B cell (primary cell): ENCODE results near the gene ITLN1. TPM values are rescaled to one million over a fixed set of nuclear protein-coding genes. Genes with fewer than 3 reads are reported as not detected.

Experiments
- ATAC-seq: fragments of 200-7000 bp; cut with Tn5 transposase; one replicate; pipeline ENCODE4 v1.10.0; 2021; ENCODE audit warnings: low read depth, mild to moderate bottlenecking, moderate number of reproducible peaks, moderate library complexity
- CTCF ChIA-PET: fragments of 350-600 bp; sonication (Branson Sonifier 250); formaldehyde crosslinking; loops from one replicate; lab custom pipeline; 2021; ENCODE audit warnings: antibody characterized with exemption, inconsistent platforms; lab: Charles Lee
- POLR2A ChIA-PET: fragments of 350-600 bp; sonication (Branson Sonifier 250); formaldehyde crosslinking; loops from one replicate; lab custom pipeline; 2021; ENCODE audit warnings: antibody characterized with exemption; lab: Charles Lee
- DNase-seq: peaks from one replicate; pipeline ENCODE4 v3.0.0; 2013
- H2AFZ ChIP-seq: 2 replicates; pipeline ENCODE4 v1.6.1; 2012; ENCODE audit warnings: mild to moderate bottlenecking, low read depth, low read length; ENCODE audit not compliant: insufficient read depth, poor library complexity, severe bottlenecking
- H3K27ac ChIP-seq, 2 donors: 1 replicate in 1 of 2; 2 replicates in 1 of 2; pipeline ENCODE4 v1.5.1; 2012 to 2013; ENCODE audit warnings: low read length in 2 of 2, mild to moderate bottlenecking in 2 of 2, moderate library complexity in 1 of 2
- H3K27me3 ChIP-seq, 4 experiments: fragments of 200-600 bp in 1 of 4; sonication (generic) in 1 of 4; replicated peaks in 1 of 4; 1 replicate in 2 of 4; 2 replicates in 2 of 4; pipeline versions ENCODE4 v1.6.1 to v1.7.0; 2013 to 2016; ENCODE audit warnings: low read length in 3 of 4, mild to moderate bottlenecking in 2 of 4, mixed read lengths in 1 of 4, moderate library complexity in 1 of 4; ENCODE audit not compliant: insufficient read depth in 4 of 4, control insufficient read depth in 3 of 4; ENCODE audit errors: control extremely low read depth in 1 of 4
- H3K36me3 ChIP-seq, 2 experiments: replicated peaks in 1 of 2; 1 replicate in 1 of 2; 2 replicates in 1 of 2; pipeline versions ENCODE4 v1.6.1 to v1.7.1; 2013; ENCODE audit warnings: low read length in 1 of 2; ENCODE audit not compliant: insufficient read depth in 2 of 2, control insufficient read depth in 1 of 2; ENCODE audit errors: control extremely low read depth in 1 of 2, extremely low read depth in 1 of 2
- H3K4me1 ChIP-seq, 2 donors: fragments of 200-600 bp in 1 of 2; sonication (generic) in 1 of 2; 1 replicate in 1 of 2; 2 replicates in 1 of 2; pipeline versions ENCODE4 v1.5.1 to v1.6.1; 2013 to 2017; ENCODE audit warnings: low read length in 2 of 2; ENCODE audit not compliant: control insufficient read depth in 2 of 2, insufficient read depth in 2 of 2
- H3K4me2 ChIP-seq: replicated peaks from 2 replicates; pipeline ENCODE3; 2012; ENCODE audit warnings: mild to moderate bottlenecking, low read depth, low read length; ENCODE audit not compliant: poor library complexity, severe bottlenecking
- H3K4me3 ChIP-seq, 5 experiments: fragments of 200-600 bp in 1 of 5; sonication (generic) in 1 of 5; 1 replicate in 3 of 5; 2 replicates in 2 of 5; pipeline versions ENCODE4 v1.5.1 to v1.7.0; 2011 to 2016; ENCODE audit warnings: low read length in 4 of 5, mild to moderate bottlenecking in 4 of 5, low read depth in 2 of 5, control low read depth in 1 of 5, moderate library complexity in 1 of 5; ENCODE audit not compliant: insufficient read depth in 1 of 5; ENCODE audit errors: control extremely low read depth in 1 of 5, extremely low read depth in 1 of 5
- H3K79me2 ChIP-seq: fragments of 200-600 bp; sonication (generic); one replicate; pipeline ENCODE4 v1.6.0; 2016; ENCODE audit warnings: low read length; ENCODE audit not compliant: control insufficient read depth, insufficient read depth
- H3K9ac ChIP-seq: fragments of 200-600 bp; sonication (generic); 2 replicates; pipeline ENCODE4 v1.6.1; 2017; ENCODE audit warnings: mild to moderate bottlenecking, low read length, moderate library complexity
- H3K9me3 ChIP-seq, 3 donors: one replicate each; pipeline versions ENCODE4 v1.6.1 to v1.7.1; 2013; ENCODE audit warnings: low read length in 2 of 3; ENCODE audit not compliant: control insufficient read depth in 2 of 3, insufficient read depth in 1 of 3; ENCODE audit errors: control extremely low read depth in 1 of 3
- H4K20me1 ChIP-seq: 2 replicates; pipeline ENCODE4 v1.6.0; 2012; ENCODE audit warnings: mild to moderate bottlenecking, low read length; ENCODE audit not compliant: insufficient read depth, control insufficient read depth, poor library complexity, severe bottlenecking
- H3K27ac Mint-ChIP-seq: one replicate; pipeline ENCODE4 v1.8.0; 2021; ENCODE audit warnings: mixed read lengths
- H3K27me3 Mint-ChIP-seq: one replicate; pipeline ENCODE4 v1.8.0; 2021; ENCODE audit warnings: mixed read lengths
- H3K4me1 Mint-ChIP-seq: one replicate; pipeline ENCODE4 v1.8.0; 2021; ENCODE audit warnings: mixed read lengths
- H3K4me3 Mint-ChIP-seq: one replicate; pipeline ENCODE4 v1.8.0; 2021; ENCODE audit warnings: mixed read lengths
- H3K9me3 Mint-ChIP-seq: one replicate; pipeline ENCODE4 v1.8.0; 2022; ENCODE audit warnings: mixed read lengths; ENCODE audit not compliant: insufficient read depth
- CTCF ChIP-seq: fragments of 200-600 bp; IDR thresholded peaks from one replicate; pipeline ENCODE4 v1.8.0; 2022; ENCODE audit warnings: antibody characterized with exemption, mild to moderate bottlenecking
- EZH2 ChIP-seq: IDR thresholded peaks from 2 replicates; pipeline ENCODE4 v1.6.1; 2012; ENCODE audit warnings: borderline replicate concordance, low read depth, mild to moderate bottlenecking, moderate library complexity, low read length; ENCODE audit not compliant: insufficient read depth, poor library complexity, severe bottlenecking
- WGBS: methylation state at CpG from one replicate; pipeline ENCODE4 v1.1.5; 2013; ENCODE audit warnings: missing lambda C conversion rate; ENCODE audit not compliant: insufficient coverage; 5-methylcytosine and 5-hydroxymethylcytosine counted together
- intact Hi-C: fragments of 100-400 bp; cut with micrococcal nuclease; formaldehyde crosslinking; loops from one replicate; pipeline ENCODE4 v1.10.0; 2022
- polyA plus RNA-seq: library from polyadenylated mRNA; depleted of rRNA; stranded (reverse); fragments of >200 nt; gene quantifications from 2 replicates; pipeline ENCODE4 v1.2.3, GENCODE V29; 2012
- total RNA-seq, 2 donors: library from RNA; stranded (reverse); fragments of 120-200 nt in 1 of 2; gene quantifications; 1 replicate in 1 of 2; 2 replicates in 1 of 2; pipeline versions ENCODE4 v1.2.3 to v1.2.4, GENCODE V29; 2013 to 2022

Gene ITLN1
- total and polyA plus RNA-seq, 2 donors (not counting 1 experiment from before 2014, with no cell fraction given), result not detected

- no peak overlapping the region for H3K4me3 Mint-ChIP-seq
- no peak overlapping the region for H3K4me2 ChIP-seq
- no peak overlapping the region for H3K27ac ChIP-seq
- 100% methylated on average over 1 of the region's 2 CpGs for WGBS
- ChIA-PET CTCF (no interaction called here), POLR2A (no interaction called here)
- H3K27me3 ChIP-seq, result no peaks in the 10 kb centered on the region
- H4K20me1 ChIP-seq, result no peaks in the 10 kb centered on the region
- H3K4me1 ChIP-seq, result no peaks in the 10 kb centered on the region
- no peaks in the 10 kb centered on the region for H3K79me2 ChIP-seq
- intact Hi-C loops, result no loop called here
- no peak overlapping the region for H3K4me3 ChIP-seq
- H3K36me3 ChIP-seq, result no peaks in the 10 kb centered on the region
- no peak for ATAC-seq
- H3K4me1 Mint-ChIP-seq, result no peaks in the 10 kb centered on the region
- no peaks in the 10 kb centered on the region for H3K9me3 Mint-ChIP-seq
- no peak overlapping the region for H2AFZ ChIP-seq
- H3K27ac Mint-ChIP-seq, result no peak overlapping the region
- no peak for TF ChIP-seq EZH2
- TF ChIP-seq CTCF, result no peak
- peaks cover 4% of the 10 kb centered on the region for H3K27me3 Mint-ChIP-seq
- H3K9me3 ChIP-seq, result no peaks in the 10 kb centered on the region
- H3K9ac ChIP-seq, result no peak overlapping the region
- no peak for DNase-seq
Observed at GRCh38 chr1:160911925-160912324, 26.9 kb upstream of the ITLN1 start.

GRCh38 chr1:160911441-160911840 lies 26.5 kb upstream of the ITLN1 start:
- ATAC-seq, result no peak
- TF ChIP-seq EZH2 (no peak), CTCF (no peak)
- no peaks in the 10 kb centered on the region for H3K9me3 Mint-ChIP-seq
- ChIA-PET CTCF (no interaction called here), POLR2A (no interaction called here)
- intact Hi-C loops, result no loop called here
- no peaks in the 10 kb centered on the region for H3K4me1 Mint-ChIP-seq
- H3K9me3 ChIP-seq, result no peaks in the 10 kb centered on the region
- no peaks in the 10 kb centered on the region for H3K79me2 ChIP-seq
- no peaks in the 10 kb centered on the region for H3K36me3 ChIP-seq
- H3K9ac ChIP-seq, result no peak overlapping the region
- H3K27me3 ChIP-seq, result no peaks in the 10 kb centered on the region
- no peak overlapping the region for H3K4me3 ChIP-seq
- no peaks in the 10 kb centered on the region for H4K20me1 ChIP-seq
- WGBS, result 94% methylated on average over 7 of the region's 7 CpGs
- H3K27ac ChIP-seq, result no peak overlapping the region
- H3K4me3 Mint-ChIP-seq, result no peak overlapping the region
- no peak overlapping the region for H3K4me2 ChIP-seq
- no peak overlapping the region for H3K27ac Mint-ChIP-seq
- no peak overlapping the region for H2AFZ ChIP-seq
- DNase-seq, result no peak
- no peaks in the 10 kb centered on the region for H3K4me1 ChIP-seq
- H3K27me3 Mint-ChIP-seq, result no peaks in the 10 kb centered on the region
